ENCODE measurements around the gene CEP72. TPM values are rescaled to one million over a fixed set of nuclear protein-coding genes. Genes with fewer than 3 reads are reported as not detected.

Gene CEP72
- polyA plus RNA-seq, 1 of the 3 experiments (the other 2 are of a cell fraction): 4.4 TPM

DNA sequence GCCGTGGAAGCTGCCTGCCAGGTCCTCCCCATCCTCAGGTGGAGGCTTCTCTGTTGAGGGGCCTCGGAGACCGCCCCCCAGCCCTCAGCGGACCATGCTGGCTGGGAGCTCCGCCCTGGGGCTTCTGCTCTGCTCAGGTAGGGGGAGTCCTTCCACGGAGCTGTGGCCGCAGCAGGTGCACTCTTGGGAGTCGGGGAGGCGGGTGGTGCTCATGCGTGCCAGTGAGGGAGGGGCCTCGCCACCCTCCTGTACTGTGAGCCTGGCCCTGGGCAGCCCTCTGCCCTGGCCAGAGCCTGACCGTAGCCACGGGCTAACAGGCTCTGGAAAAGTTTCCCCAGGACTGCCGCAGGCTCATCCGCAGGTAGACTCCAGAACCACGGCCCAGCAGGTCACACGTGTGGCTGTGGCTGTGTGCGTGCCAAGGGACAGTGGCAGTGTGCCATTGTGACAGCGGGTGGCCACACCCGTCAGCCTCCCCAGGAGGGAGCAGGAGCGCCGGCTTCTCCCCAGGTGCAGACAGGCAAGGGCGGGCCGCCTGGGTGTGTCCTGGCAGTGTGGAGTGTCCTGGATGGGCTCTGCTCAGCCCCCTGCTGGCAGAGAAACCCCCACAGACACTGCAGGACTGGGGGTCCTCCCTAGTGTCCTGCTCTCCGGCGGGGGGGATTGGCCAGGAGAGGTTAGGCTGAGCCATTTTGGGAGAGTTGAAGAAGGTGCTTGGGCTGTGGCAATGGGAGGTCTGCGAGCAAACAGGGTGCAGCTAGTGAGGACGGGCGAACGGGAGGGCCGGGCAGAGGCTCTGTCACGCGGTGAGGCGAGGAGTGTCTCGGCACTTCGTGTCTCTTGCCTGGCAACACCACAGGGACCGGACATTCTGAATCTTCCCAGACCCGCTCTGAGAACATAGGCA is 51.5 kb downstream of the CEP72 start:
- no peaks in the 10 kb centered on the region for H3K79me2 ChIP-seq (ENCODE audit: insufficient read depth)
- ChIA-PET POLR2A (no interaction called here), CTCF (no interaction called here)
- no peak overlapping the region for H2AFZ ChIP-seq (ENCODE audit: low read depth)
- H3K27ac ChIP-seq (ENCODE audit: low read depth in 2 of 2, low read length in 1 of 2): no peak overlapping the region
- H3K9ac ChIP-seq: no peak overlapping the region
- no peak overlapping the region for H3K4me2 ChIP-seq
- no peak overlapping the region for H3K4me3 ChIP-seq (ENCODE audit: low read depth in 2 of 2, low read length in 1 of 2)
- H4K20me1 ChIP-seq (ENCODE audit: insufficient read depth): no peaks in the 10 kb centered on the region
- no peaks in the 10 kb centered on the region for H3F3A ChIP-seq (replicated peaks; ENCODE audit: insufficient read depth)
- DNase-seq: no peak
- no peaks in the 10 kb centered on the region for H3K9me2 ChIP-seq
- H3K36me3 ChIP-seq (replicated peaks in 1 of 2; ENCODE audit: control insufficient read depth in 1 of 2, insufficient read depth in 2 of 2, low read length in 1 of 2): peaks cover 7 to 10% of the 10 kb centered on the region in 2 experiments
- 91% methylated on average over 11 of the region's 38 CpGs for WGBS (ENCODE audit: low lambda C conversion rate)
- TF ChIP-seq CHD2 (IDR thresholded peaks at IDR 0.05; ENCODE audit: low read length, partially characterized antibody): no peak
- TF ChIP-seq POLR2AphosphoS5 (IDR thresholded peaks at IDR 0.05; ENCODE audit: low read depth, low read length): no peak
- no peak for TF ChIP-seq RFX5 (IDR thresholded peaks at IDR 0.05; ENCODE audit: low read length)
- TF ChIP-seq FOSL2 (IDR thresholded peaks at IDR 0.05; ENCODE audit: borderline replicate concordance, low read depth): no peak
- no peak for TF ChIP-seq MEF2A (IDR thresholded peaks at IDR 0.05; ENCODE audit: borderline replicate concordance, low read depth)
- TF ChIP-seq, protein P1, sequence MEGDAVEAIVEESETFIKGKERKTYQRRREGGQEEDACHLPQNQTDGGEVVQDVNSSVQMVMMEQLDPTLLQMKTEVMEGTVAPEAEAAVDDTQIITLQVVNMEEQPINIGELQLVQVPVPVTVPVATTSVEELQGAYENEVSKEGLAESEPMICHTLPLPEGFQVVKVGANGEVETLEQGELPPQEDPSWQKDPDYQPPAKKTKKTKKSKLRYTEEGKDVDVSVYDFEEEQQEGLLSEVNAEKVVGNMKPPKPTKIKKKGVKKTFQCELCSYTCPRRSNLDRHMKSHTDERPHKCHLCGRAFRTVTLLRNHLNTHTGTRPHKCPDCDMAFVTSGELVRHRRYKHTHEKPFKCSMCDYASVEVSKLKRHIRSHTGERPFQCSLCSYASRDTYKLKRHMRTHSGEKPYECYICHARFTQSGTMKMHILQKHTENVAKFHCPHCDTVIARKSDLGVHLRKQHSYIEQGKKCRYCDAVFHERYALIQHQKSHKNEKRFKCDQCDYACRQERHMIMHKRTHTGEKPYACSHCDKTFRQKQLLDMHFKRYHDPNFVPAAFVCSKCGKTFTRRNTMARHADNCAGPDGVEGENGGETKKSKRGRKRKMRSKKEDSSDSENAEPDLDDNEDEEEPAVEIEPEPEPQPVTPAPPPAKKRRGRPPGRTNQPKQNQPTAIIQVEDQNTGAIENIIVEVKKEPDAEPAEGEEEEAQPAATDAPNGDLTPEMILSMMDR (IDR thresholded peaks at IDR 0.05): no peak
- TF ChIP-seq NFIC (IDR thresholded peaks at IDR 0.05; ENCODE audit: borderline replicate concordance): no peak
- TF ChIP-seq, protein P2, sequence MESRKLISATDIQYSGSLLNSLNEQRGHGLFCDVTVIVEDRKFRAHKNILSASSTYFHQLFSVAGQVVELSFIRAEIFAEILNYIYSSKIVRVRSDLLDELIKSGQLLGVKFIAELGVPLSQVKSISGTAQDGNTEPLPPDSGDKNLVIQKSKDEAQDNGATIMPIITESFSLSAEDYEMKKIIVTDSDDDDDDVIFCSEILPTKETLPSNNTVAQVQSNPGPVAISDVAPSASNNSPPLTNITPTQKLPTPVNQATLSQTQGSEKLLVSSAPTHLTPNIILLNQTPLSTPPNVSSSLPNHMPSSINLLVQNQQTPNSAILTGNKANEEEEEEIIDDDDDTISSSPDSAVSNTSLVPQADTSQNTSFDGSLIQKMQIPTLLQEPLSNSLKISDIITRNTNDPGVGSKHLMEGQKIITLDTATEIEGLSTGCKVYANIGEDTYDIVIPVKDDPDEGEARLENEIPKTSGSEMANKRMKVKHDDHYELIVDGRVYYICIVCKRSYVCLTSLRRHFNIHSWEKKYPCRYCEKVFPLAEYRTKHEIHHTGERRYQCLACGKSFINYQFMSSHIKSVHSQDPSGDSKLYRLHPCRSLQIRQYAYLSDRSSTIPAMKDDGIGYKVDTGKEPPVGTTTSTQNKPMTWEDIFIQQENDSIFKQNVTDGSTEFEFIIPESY (IDR thresholded peaks at IDR 0.05; ENCODE audit: borderline replicate concordance, low read depth): no peak
- TF ChIP-seq SMC3 (IDR thresholded peaks at IDR 0.05; ENCODE audit: low read depth, low read length): no peak
- TF ChIP-seq, protein P3, sequence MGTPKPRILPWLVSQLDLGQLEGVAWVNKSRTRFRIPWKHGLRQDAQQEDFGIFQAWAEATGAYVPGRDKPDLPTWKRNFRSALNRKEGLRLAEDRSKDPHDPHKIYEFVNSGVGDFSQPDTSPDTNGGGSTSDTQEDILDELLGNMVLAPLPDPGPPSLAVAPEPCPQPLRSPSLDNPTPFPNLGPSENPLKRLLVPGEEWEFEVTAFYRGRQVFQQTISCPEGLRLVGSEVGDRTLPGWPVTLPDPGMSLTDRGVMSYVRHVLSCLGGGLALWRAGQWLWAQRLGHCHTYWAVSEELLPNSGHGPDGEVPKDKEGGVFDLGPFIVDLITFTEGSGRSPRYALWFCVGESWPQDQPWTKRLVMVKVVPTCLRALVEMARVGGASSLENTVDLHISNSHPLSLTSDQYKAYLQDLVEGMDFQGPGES (IDR thresholded peaks at IDR 0.05; ENCODE audit: low read depth, low read length): no peak
- TF ChIP-seq GABPA (IDR thresholded peaks at IDR 0.05; ENCODE audit: low read depth): no peak
- TF ChIP-seq, protein P4, sequence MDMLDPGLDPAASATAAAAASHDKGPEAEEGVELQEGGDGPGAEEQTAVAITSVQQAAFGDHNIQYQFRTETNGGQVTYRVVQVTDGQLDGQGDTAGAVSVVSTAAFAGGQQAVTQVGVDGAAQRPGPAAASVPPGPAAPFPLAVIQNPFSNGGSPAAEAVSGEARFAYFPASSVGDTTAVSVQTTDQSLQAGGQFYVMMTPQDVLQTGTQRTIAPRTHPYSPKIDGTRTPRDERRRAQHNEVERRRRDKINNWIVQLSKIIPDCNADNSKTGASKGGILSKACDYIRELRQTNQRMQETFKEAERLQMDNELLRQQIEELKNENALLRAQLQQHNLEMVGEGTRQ (IDR thresholded peaks at IDR 0.05; ENCODE audit: borderline replicate concordance, low read depth, low read length): no peak
- TF ChIP-seq TEAD4 (IDR thresholded peaks at IDR 0.05; ENCODE audit: borderline replicate concordance, insufficient read depth): no peak
- no peak for TF ChIP-seq TAF1 (IDR thresholded peaks at IDR 0.05; ENCODE audit: borderline replicate concordance, low read depth, low read length)
- TF ChIP-seq EP300 (IDR thresholded peaks at IDR 0.05; ENCODE audit: borderline replicate concordance in 1 of 2, low read depth in 1 of 2, low read length in 1 of 2): no peak
- TF ChIP-seq RAD21 (IDR thresholded peaks at IDR 0.05; ENCODE audit: low read length): no peak
- TF ChIP-seq FOXM1 (IDR thresholded peaks at IDR 0.05; ENCODE audit: low read depth): no peak
- no peak for TF ChIP-seq USF1 (IDR thresholded peaks at IDR 0.05; ENCODE audit: borderline replicate concordance, low read depth)
- TF ChIP-seq, protein P5, sequence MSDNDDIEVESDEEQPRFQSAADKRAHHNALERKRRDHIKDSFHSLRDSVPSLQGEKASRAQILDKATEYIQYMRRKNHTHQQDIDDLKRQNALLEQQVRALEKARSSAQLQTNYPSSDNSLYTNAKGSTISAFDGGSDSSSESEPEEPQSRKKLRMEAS (IDR thresholded peaks at IDR 0.05; ENCODE audit: low read depth): no peak
- TF ChIP-seq RCOR1 (IDR thresholded peaks at IDR 0.05; ENCODE audit: low read length): no peak
- no peaks in the 10 kb centered on the region for H3K4me1 ChIP-seq (ENCODE audit: control insufficient read depth in 1 of 2, insufficient read depth in 2 of 2, low read depth in 1 of 2, low read length in 1 of 2)
- H3K9me3 ChIP-seq: no peaks in the 10 kb centered on the region
- H3K27me3 ChIP-seq (ENCODE audit: insufficient read depth): no peaks in the 10 kb centered on the region

Measured in SK-N-SH (cell line).